Measurements from ENCODE around the gene SETSIP. TPM values are rescaled to one million over a fixed set of nuclear protein-coding genes. Genes with fewer than 3 reads are reported as not detected.
"Not testable (repeated sequence)": the region's sequence is repeated elsewhere in the genome, so short reads cannot be mapped to it uniquely, and the experiment has no call there.

Gene SETSIP
- total RNA-seq, 2 experiments from 2014 or later, result not detected

DNA sequence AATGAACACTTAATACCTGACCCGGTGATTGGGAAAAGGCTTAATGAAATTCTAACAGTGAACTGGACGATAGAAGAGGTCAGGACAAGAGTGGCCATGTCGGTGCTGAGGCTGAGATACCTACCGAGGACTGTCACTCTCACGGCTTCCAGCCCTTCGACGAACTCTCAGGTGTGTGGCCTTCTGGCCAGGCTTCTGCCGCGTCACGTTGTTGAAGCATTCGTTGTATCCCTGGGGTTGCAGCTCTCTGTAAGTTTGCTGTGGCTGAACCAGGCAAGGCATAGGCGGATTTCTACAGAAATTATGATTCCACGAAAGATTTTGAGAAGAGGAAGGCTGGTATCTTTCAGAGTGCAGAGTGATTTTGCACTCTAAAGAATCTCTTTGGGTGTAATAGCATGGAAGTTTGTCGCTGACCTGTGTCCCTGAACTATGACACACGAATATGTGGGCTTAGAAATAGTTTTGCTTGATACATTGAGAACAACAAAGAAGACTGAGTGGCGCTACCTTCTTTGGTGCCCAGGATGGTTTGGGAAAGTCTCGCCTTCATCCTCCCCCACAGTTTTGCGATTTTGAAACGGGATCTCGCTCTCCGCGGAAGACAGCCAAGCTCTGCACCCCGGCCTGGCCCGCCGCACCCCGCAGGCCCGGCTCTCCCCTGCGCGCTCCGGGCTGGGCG is 45.8 kb downstream of the SETSIP start:
- H3K9me3 ChIP-seq (ENCODE audit: control insufficient read depth in 1 of 2, insufficient read depth in 1 of 2, low read length in 2 of 2), result peaks cover 0 to 12% of the 10 kb centered on the region in 2 experiments
- H3K4me1 Mint-ChIP-seq (ENCODE audit: low read depth), result peaks cover 16% of the 10 kb centered on the region
- DNase-seq (no peak), ATAC-seq (ENCODE audit: poor library complexity) (no peak)
- ChIA-PET POLR2A (interaction anchor here (0.6 kb wide), 1 partner anchor 8 kb away, joined by 5 read pairs; no protein-coding TSS in a partner anchor), CTCF (no interaction called here)
- no peaks in the 10 kb centered on the region for H3K36me3 Mint-ChIP-seq (ENCODE audit: low read depth)
- H3K4me3 ChIP-seq (ENCODE audit: low read length), result peak overlapping the region; percentile 20
- H3K4me3 Mint-ChIP-seq, result peak overlapping the region; percentile 82
- intact Hi-C loops (cut with DNase I, micrococcal nuclease), result no loop called here
- H3K27me3 ChIP-seq (ENCODE audit: control insufficient read depth in 1 of 2, insufficient read depth in 2 of 2, low read length in 2 of 2), result peaks cover 16 to 17% of the 10 kb centered on the region in 2 experiments
- H3K9me3 Mint-ChIP-seq, result no peaks in the 10 kb centered on the region
- TF ChIP-seq, protein P1, sequence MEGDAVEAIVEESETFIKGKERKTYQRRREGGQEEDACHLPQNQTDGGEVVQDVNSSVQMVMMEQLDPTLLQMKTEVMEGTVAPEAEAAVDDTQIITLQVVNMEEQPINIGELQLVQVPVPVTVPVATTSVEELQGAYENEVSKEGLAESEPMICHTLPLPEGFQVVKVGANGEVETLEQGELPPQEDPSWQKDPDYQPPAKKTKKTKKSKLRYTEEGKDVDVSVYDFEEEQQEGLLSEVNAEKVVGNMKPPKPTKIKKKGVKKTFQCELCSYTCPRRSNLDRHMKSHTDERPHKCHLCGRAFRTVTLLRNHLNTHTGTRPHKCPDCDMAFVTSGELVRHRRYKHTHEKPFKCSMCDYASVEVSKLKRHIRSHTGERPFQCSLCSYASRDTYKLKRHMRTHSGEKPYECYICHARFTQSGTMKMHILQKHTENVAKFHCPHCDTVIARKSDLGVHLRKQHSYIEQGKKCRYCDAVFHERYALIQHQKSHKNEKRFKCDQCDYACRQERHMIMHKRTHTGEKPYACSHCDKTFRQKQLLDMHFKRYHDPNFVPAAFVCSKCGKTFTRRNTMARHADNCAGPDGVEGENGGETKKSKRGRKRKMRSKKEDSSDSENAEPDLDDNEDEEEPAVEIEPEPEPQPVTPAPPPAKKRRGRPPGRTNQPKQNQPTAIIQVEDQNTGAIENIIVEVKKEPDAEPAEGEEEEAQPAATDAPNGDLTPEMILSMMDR (IDR thresholded peaks at IDR 0.05), result no peak
- no peaks in the 10 kb centered on the region for H3K36me3 ChIP-seq (ENCODE audit: insufficient read depth, low read length)
- H3K27ac ChIP-seq (ENCODE audit: low read depth in 1 of 2, low read length in 2 of 2), result no peak overlapping the region
- no peak overlapping the region for H3K27ac Mint-ChIP-seq
- peaks cover 14% of the 10 kb centered on the region for H3K4me1 ChIP-seq (ENCODE audit: insufficient read depth, low read length)
- H3K27me3 Mint-ChIP-seq, result peaks cover 30% of the 10 kb centered on the region

DNA sequence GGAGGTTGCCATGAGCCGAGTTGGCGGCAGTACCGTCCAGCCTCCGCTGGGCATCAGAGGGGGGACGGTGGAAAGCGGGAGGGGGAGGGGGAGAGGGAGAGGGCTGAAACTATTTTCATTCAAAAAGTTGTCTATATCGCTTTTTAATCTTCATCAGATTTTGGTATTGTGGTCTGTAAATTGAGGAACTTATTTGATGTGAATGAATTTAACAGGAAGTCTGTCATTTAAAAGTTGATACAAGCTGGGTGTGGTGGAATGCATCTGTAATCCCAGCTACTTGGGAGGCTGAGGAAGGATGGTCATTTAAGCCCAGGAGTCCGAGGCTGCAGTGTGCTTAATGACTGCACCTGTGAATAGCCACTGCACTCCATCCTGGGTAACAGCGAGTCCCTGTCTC is 48.4 kb downstream of the SETSIP start:
- Mint-ChIP-seq H3K4me3 (no peak overlapping the region), H3K4me1 (ENCODE audit: low read depth) (peaks cover 16% of the 10 kb centered on the region), H3K27ac (no peak overlapping the region), H3K27me3 (peaks cover 39% of the 10 kb centered on the region), H3K36me3 (ENCODE audit: low read depth) (no peaks in the 10 kb centered on the region), H3K9me3 (peaks cover 3% of the 10 kb centered on the region)
- no peak for DNase-seq
- intact Hi-C loops (cut with DNase I, micrococcal nuclease), result no loop called here
- H3K4me1 ChIP-seq (ENCODE audit: insufficient read depth, low read length), result peaks cover 14% of the 10 kb centered on the region
- TF ChIP-seq, protein P1 (IDR thresholded peaks at IDR 0.05), result no peak
- no peak overlapping the region for H3K4me3 ChIP-seq (ENCODE audit: low read length)
- ATAC-seq (ENCODE audit: poor library complexity), result no peak
- H3K27me3 ChIP-seq (ENCODE audit: control insufficient read depth in 1 of 2, insufficient read depth in 2 of 2, low read length in 2 of 2), result peaks cover 16 to 21% of the 10 kb centered on the region in 2 experiments
- H3K9me3 ChIP-seq (ENCODE audit: control insufficient read depth in 1 of 2, insufficient read depth in 1 of 2, low read length in 2 of 2), result peaks cover 0 to 12% of the 10 kb centered on the region in 2 experiments
- H3K36me3 ChIP-seq (ENCODE audit: insufficient read depth, low read length), result no peaks in the 10 kb centered on the region
- CTCF ChIA-PET, result no interaction called here
- POLR2A ChIA-PET, result no interaction called here
- H3K27ac ChIP-seq (ENCODE audit: low read depth in 1 of 2, low read length in 2 of 2), result no peak overlapping the region

DNA sequence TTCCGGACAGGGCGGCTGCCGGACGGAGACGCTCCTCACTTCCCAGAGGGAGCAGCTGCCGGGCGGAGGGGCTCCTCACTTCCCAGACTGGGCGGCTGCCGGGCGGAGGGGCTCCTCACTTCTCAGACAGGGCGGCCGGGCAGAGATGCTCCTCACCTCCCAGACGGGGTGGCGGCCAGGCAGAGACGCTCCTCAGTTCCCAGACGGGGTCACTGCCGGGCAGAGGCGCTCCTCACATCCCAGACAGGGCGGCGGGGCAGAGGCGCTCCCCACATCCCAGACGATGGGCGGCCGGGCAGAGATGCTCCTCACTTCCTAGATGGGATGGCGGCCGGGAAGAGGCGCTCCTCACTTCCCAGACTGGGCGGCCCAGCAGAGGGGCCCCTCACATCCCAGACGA is 49.2 kb downstream of the SETSIP start:
- H3K36me3 Mint-ChIP-seq (ENCODE audit: low read depth); H3K27ac ChIP-seq (ENCODE audit: low read depth in 1 of 2, low read length in 2 of 2); intact Hi-C loops (cut with DNase I, micrococcal nuclease); H3K4me3 ChIP-seq (ENCODE audit: low read length); H3K27ac Mint-ChIP-seq; H3K9me3 Mint-ChIP-seq; CTCF ChIA-PET; H3K4me3 Mint-ChIP-seq; DNase-seq; POLR2A ChIA-PET; ATAC-seq (ENCODE audit: poor library complexity); H3K36me3 ChIP-seq (ENCODE audit: insufficient read depth, low read length): not testable (repeated sequence)
- peaks cover 16 to 21% of the 10 kb centered on the region in 2 experiments for H3K27me3 ChIP-seq (ENCODE audit: control insufficient read depth in 1 of 2, insufficient read depth in 2 of 2, low read length in 2 of 2)
- peaks cover 14% of the 10 kb centered on the region for H3K4me1 ChIP-seq (ENCODE audit: insufficient read depth, low read length)
- Mint-ChIP-seq H3K27me3 (peaks cover 37% of the 10 kb centered on the region), H3K4me1 (ENCODE audit: low read depth) (peaks cover 14% of the 10 kb centered on the region)
- peaks cover 0 to 12% of the 10 kb centered on the region in 2 experiments for H3K9me3 ChIP-seq (ENCODE audit: control insufficient read depth in 1 of 2, insufficient read depth in 1 of 2, low read length in 2 of 2)

Other genes with a start within 250 kb of the SETSIP start
- gene TGFBR3, start 189.3 kb downstream of the SETSIP start, total RNA-seq, result 10 to 100 TPM; 31.5 to 36.6 TPM
- gene BRDT, start 126.0 kb downstream of the SETSIP start, total RNA-seq, result not detected
- gene EPHX4, start 45.4 kb downstream of the SETSIP start, total RNA-seq, result not detected
- 1 to 10 TPM; 1.8 to 2.8 TPM for gene BTBD8, start 4.9 kb upstream of the SETSIP start, total RNA-seq
- gene C1orf146, start 142.5 kb upstream of the SETSIP start, total RNA-seq, result not detected
- 10 to 100 TPM in 1 of 2 experiments, 1 to 10 TPM in 1; 7.7 to 11.7 TPM for gene GLMN, start 223.6 kb upstream of the SETSIP start, total RNA-seq
- 10 to 100 TPM; 23.4 to 26.5 TPM for gene RPAP2, start 223.6 kb upstream of the SETSIP start, total RNA-seq